Neuron (in vitro differentiated cells): Measurements from ENCODE around the gene SLC25A11.

Experiments used
- H2AFZ ChIP-seq: one replicate; pipeline ENCODE4 v1.6.1; 2013; ENCODE audit warnings: low read depth, mild to moderate bottlenecking, inconsistent platforms, low read length, moderate library complexity
- H3K27me3 ChIP-seq: one replicate; pipeline ENCODE4 v1.6.1; 2013; ENCODE audit warnings: low read length; ENCODE audit not compliant: insufficient read depth
- H3K36me3 ChIP-seq: one replicate; pipeline ENCODE4 v1.6.1; 2013; ENCODE audit warnings: low read length; ENCODE audit not compliant: insufficient read depth
- H3K4me1 ChIP-seq: one replicate; pipeline ENCODE4 v1.6.1; 2013; ENCODE audit warnings: low read length; ENCODE audit not compliant: insufficient read depth
- H3K4me3 ChIP-seq: 2 replicates; pipeline ENCODE4 v1.5.1; 2013; ENCODE audit warnings: mild to moderate bottlenecking, low read length, moderate library complexity
- H3K9me3 ChIP-seq: one replicate; pipeline ENCODE4 v1.6.1; 2013; ENCODE audit warnings: low read length

SLC25A11 gene

DNA sequence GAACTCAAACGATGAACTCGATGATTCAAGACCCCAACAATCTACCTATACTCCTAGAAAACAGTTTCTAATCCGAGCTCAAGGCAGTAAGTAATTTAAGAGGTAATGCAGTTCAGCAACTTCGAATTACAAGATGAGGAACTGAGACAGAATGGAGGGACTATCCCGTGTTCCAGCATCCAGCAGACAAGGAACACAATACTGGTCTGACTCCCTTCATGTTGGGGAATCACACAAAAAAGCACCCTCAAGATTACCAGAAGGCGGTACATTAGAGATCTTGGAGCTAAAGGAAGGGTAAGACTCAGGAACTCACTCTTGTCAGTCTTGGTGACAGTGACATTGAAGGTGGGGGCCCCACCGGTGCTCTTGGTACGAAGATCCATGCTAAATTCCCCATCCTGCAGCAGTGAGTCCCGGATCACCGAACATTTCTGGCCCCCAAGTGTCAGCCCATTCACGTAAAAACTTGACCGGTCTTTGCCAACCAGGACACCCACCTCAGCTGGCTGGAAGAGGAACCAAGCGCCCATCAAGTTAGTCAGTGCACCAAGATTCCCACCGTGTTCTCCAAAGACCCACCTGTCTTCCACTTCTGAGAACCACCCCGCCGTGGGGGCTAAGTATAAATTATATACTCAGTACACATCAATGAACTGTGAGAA is 6.6 kb upstream of the SLC25A11 start:
- Histone ChIP-seq H3K27me3 (no peaks in the 10 kb centered on the region), H2AFZ (no peak overlapping the region), H3K36me3 (peaks cover 50% of the 10 kb centered on the region), H3K9me3 (no peaks in the 10 kb centered on the region), H3K4me3 (peak overlapping the region; percentile 84), H3K4me1 (peaks cover 34% of the 10 kb centered on the region)

DNA sequence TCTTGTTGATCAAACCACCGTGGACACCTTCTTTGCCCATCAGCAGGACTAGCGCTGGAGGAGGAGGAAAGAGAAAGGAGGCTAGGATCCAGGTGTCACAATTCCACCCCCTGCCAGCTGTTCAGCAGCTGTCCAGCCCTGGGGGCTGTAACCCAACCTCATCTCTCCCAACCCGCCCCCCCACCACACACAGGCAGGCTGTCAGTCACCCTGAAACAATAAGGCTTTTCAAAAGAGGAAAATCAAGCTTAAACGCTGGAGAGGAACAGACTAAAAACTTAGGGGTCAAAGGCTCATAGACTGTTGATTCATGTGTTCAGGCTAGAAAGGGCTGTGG is 6.1 kb upstream of the SLC25A11 start:
- H3K36me3 ChIP-seq = peaks cover 50% of the 10 kb centered on the region
- H3K4me1 ChIP-seq = peaks cover 34% of the 10 kb centered on the region
- no peak overlapping the region for H2AFZ ChIP-seq
- H3K27me3 ChIP-seq = no peaks in the 10 kb centered on the region
- H3K4me3 ChIP-seq = no peak overlapping the region
- H3K9me3 ChIP-seq = no peaks in the 10 kb centered on the region

DNA sequence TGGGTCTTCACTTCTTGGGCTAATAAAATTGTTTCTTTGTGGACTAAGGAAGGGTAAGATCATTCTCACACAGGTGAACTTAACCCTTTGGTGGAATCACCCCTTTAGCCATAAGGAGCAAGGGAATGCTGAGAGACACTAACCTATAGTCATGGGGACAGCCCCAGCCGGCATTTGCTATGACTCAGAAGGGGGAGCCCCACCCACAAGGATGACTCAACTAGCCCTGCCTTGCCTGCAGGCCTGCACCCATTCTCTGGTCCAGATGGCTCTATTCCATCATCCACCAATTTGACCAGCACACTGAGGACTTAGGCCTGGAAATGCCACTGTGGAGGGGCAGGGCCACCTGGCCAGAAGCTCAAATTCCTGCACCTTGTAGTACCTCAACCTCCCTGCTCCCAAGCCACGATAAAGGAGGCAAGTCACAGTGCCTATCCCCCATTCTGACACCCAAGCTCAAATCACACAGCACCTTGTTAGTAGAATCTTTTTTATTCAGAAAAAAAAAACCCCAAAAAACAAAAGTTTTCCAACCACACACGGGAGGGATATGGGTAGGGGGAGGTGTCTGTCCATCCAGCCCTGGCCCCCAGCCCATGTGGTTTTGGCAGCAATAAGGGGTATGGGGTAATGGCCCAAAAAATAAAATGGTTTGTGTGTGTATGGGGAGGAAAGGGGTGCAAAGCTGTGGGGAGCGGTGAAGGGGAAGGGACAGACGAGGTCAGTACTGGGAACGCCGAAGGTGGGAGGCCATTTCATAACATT is 5.5 kb upstream of the SLC25A11 start:
- Histone ChIP-seq H3K27me3 (no peaks in the 10 kb centered on the region), H3K4me3 (no peak overlapping the region), H3K4me1 (peaks cover 30% of the 10 kb centered on the region), H3K36me3 (peaks cover 50% of the 10 kb centered on the region), H2AFZ (no peak overlapping the region), H3K9me3 (no peaks in the 10 kb centered on the region)

DNA sequence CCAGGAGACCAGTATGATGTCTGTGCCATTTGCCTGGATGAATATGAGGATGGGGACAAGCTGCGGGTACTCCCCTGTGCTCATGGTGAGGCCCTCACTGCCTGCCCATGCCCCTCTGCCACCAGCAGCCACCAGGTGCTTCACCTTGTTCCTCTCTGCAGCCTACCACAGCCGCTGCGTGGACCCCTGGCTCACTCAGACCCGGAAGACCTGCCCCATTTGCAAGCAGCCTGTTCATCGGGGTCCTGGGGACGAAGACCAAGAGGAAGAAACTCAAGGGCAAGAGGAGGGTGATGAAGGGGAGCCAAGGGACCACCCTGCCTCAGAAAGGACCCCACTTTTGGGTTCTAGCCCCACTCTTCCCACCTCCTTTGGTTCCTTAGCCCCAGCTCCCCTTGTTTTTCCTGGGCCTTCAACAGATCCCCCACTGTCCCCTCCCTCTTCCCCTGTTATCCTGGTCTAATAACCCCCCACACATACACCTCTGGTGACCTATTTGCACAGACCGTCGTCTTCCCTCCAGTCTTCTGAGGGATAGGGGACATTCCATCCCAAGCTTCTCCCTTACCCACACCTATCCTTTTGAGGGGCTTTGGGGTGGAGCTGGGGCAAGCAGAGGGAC is 4.8 kb upstream of the SLC25A11 start:
- no peaks in the 10 kb centered on the region for H3K9me3 ChIP-seq
- no peak overlapping the region for H2AFZ ChIP-seq
- H3K27me3 ChIP-seq = no peaks in the 10 kb centered on the region
- no peak overlapping the region for H3K4me3 ChIP-seq
- peaks cover 50% of the 10 kb centered on the region for H3K36me3 ChIP-seq
- peaks cover 29% of the 10 kb centered on the region for H3K4me1 ChIP-seq

DNA sequence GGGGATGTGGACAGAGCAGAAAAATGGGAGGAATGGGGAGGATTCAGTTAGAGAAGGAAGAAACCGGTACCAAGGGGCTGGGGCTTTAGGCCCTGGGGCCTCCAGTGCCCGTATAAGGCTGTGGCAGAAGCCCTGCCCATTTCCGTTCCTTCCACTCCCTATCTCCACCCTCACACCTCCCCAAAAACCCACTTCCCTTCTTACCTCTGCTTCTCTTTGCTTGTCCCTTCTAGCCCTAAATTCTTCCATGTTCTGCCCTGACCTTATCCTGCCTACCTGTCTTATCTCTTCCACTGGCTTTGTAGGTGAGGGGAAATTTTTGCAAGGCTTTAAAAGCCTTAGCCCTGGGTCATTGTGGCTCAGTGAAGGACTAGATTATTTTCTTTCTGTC is 4.3 kb upstream of the SLC25A11 start:
- Histone ChIP-seq H3K27me3 (no peaks in the 10 kb centered on the region), H3K4me3 (no peak overlapping the region), H2AFZ (no peak overlapping the region), H3K36me3 (peaks cover 50% of the 10 kb centered on the region), H3K9me3 (no peaks in the 10 kb centered on the region), H3K4me1 (peaks cover 31% of the 10 kb centered on the region)

DNA sequence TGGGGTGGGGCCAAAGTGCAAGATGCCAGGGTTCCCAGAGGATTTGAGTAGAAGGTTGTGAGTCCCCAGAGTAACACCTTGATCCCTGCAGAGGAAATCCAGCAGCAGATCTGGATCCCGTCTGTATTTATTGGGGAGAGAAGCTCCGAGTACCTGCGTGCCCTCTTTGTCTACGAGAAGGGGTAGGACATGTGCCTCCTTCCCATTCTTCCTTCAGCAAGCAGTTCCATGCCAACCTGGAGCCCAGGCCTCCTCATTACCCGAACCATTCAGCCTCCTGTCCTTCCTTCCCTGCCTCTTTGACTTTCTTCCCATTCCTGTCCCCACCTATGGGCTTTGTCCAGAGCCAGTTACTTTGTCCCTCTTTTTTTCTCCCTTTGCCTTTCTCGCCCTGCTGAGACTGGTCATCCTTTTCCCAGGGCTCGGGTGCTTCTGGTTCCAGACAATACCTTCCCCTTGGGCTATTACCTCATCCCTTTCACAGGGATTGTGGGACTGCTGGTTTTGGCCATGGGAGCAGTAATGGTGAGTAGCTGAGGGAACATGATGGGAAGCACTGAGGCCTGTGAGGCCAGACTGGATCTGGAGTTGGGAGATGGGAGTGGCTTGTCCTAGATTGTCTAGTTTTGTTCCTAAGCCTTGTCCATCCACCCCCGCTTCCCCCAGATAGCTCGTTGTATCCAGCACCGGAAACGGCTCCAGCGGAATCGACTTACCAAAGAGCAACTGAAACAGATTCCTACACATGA is 3.1 kb upstream of the SLC25A11 start:
- H3K36me3 ChIP-seq = peaks cover 55% of the 10 kb centered on the region
- no peak overlapping the region for H2AFZ ChIP-seq
- H3K4me3 ChIP-seq = no peak overlapping the region
- no peaks in the 10 kb centered on the region for H3K27me3 ChIP-seq
- no peaks in the 10 kb centered on the region for H3K9me3 ChIP-seq
- H3K4me1 ChIP-seq = peaks cover 38% of the 10 kb centered on the region

DNA sequence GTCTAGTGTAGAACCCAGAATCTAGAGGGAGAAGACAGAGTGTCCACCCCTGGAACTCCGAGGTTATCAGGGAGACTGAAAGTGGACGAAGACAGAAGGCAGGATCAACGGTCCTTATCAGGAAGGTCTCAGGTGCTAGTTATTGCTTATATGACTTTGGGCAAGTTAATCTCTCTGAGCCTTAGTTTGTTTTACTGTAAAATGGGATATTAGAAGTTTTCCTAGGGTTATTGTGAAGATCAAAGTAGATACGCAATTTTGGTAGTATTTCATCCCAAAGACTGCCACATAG is 1.4 kb upstream of the SLC25A11 start:
- H3K4me1 ChIP-seq = peaks cover 29% of the 10 kb centered on the region
- H3K36me3 ChIP-seq = peaks cover 60% of the 10 kb centered on the region

DNA sequence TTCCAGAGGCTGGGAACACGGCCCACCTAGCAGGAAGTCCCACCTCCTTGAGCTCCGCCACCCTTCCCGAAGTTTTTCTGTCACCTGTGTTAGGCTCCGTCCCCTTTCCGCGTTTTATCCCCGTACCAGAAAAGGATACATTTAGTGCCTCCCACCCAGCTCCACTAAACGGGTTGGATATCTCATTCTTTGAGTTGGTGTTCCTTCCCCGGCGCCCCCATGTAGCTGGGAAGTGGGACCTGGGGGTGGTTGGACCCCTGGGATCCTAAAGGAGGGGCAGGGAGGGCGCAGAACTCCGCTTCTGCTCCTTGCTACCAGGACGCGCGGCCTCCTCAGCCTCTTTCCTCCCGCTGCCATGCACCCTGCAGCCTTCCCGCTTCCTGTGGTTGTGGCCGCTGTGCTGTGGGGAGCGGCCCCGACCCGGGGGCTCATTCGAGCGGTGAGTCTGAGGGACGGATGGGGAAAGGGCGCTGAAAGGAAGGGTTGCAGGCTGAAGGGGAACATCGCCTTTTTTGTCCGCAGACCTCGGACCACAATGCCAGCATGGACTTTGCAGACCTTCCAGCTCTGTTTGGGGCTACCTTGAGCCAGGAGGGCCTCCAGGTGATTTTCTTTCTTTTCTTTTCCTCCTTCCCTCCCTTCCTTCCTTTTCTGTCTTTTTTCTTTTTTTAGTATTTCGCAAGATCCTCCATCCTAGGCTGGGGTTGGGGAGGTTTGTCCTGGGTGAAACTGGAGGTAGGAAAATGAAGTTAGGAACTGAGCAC is 891 bp upstream of the SLC25A11 start:
- Histone ChIP-seq H3K27me3 (no peaks in the 10 kb centered on the region), H2AFZ (peak overlapping the region; percentile 53), H3K9me3 (no peaks in the 10 kb centered on the region), H3K36me3 (peaks cover 55% of the 10 kb centered on the region), H3K4me1 (peaks cover 24% of the 10 kb centered on the region), H3K4me3 (peak overlapping the region; percentile 72)

More for the DNA sequence above, 1.4 kb upstream of the SLC25A11 start:
- Histone ChIP-seq H3K27me3 (no peaks in the 10 kb centered on the region), H2AFZ (no peak overlapping the region), H3K9me3 (no peaks in the 10 kb centered on the region), H3K4me3 (peak overlapping the region; percentile 72)

DNA sequence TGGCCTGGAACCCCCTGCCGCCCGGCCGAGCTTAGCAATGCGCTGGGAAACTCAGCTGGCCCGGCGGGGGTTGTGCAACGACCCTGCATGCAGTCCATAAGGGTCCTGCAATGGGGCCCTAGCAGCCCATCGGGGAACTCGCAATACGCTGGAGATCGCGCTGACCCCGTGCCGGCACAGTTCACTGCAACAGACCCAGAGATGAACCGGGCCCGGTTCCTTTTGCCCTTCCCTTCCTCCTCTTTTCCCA is 375 bp downstream of the SLC25A11 start:
- Histone ChIP-seq H3K4me3 (peak overlapping the region; percentile 72), H3K9me3 (no peaks in the 10 kb centered on the region), H3K27me3 (no peaks in the 10 kb centered on the region), H3K36me3 (peaks cover 42% of the 10 kb centered on the region), H2AFZ (peak overlapping the region; percentile 53), H3K4me1 (peaks cover 20% of the 10 kb centered on the region)

DNA sequence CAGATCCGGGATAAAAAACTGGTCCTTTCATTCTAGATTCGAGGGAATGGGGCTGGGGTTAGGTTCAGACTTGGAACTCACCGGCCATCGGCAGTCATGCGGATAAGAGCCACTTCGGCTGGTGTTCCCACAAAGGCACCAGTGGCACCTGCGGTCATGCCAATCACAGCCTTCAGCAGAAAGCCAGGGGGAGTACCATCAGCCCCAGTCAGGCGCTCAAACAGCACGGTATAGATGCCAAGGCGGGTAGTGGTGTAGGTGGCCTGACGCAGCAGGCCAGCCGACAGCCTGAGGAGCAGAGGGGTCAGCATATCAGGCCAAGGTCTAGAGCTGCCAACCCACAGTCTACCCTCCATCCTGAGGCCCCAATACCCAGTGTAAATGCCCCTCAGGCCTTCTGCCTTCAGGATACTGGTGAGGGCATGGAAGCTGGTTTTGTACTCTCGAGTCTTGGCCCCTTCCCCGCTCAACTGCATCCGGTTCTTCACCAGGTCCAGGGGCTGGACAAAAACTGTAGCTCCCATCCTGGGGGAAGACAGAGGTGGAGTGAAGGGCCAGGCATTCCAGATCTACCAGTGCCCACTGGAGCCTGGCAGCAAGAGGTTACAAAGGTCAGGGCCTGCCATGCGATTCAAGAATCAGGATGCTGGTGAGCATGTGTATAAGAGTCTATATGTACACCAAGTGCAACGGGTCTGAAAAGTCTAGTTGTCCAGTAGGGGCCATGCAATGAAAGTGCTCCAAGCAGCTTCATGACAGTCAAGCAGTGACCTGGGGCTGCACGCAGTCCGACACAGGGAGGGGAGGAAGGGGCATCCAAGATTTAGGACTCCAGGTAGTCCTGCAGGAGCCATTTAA is 929 bp downstream of the SLC25A11 start:
- H3K4me3 ChIP-seq = peak overlapping the region; percentile 72
- H3K27me3 ChIP-seq = no peaks in the 10 kb centered on the region
- H2AFZ ChIP-seq = peak overlapping the region; percentile 53
- peaks cover 37% of the 10 kb centered on the region for H3K36me3 ChIP-seq
- peaks cover 20% of the 10 kb centered on the region for H3K4me1 ChIP-seq
- H3K9me3 ChIP-seq = no peaks in the 10 kb centered on the region

DNA sequence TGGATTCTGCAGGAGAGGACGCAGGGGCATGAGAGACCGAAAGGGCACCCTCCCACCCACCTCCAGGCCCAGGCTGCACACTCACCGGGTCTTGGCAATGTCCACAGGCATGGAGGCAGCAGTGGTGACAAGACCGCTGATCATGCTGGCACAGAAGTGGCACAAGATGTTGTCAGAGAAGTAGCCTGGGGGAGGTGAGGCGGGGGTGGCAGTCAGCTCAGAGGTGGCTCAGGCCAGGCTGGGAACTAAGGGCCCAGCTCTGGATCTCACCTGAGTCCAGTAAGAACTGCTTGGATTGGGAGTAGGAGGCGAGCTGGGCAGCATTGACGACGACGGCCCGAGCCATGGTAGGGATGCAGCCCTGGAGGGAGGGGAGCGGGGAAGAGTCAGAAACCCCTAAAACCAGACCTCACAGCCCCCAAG is 1.8 kb downstream of the SLC25A11 start:
- Histone ChIP-seq H3K4me1 (peaks cover 20% of the 10 kb centered on the region), H2AFZ (no peak overlapping the region), H3K27me3 (no peaks in the 10 kb centered on the region), H3K4me3 (no peak overlapping the region), H3K36me3 (peaks cover 28% of the 10 kb centered on the region), H3K9me3 (no peaks in the 10 kb centered on the region)

DNA sequence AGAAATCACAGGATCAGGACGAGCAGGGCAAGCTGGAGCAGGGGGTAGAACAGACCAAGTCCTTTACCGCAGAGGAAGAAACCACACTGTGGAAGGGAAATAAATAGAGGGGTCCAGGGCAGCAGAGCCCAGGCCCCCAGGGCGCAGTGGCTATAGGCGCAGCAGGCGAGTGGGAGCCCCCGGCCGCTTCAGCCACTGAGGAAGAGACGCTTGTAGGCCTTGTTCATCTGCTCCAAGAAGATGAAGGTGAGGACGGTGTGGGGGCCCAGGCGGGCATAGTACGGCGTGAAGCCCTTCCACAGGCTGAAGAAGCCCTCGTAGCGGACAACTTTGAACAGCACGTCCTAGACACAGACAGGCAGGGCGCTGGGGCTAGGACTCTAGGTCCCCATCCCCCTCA is 2.3 kb downstream of the SLC25A11 start:
- no peaks in the 10 kb centered on the region for H3K27me3 ChIP-seq
- H2AFZ ChIP-seq = no peak overlapping the region
- H3K4me3 ChIP-seq = no peak overlapping the region
- H3K9me3 ChIP-seq = no peaks in the 10 kb centered on the region
- H3K36me3 ChIP-seq = peaks cover 23% of the 10 kb centered on the region
- peaks cover 20% of the 10 kb centered on the region for H3K4me1 ChIP-seq
